Tibial artery (tissue), 4 donors: ENCODE data around the gene YBEY.

ENCODE experiments used
- DNase-seq, 2 donors: peaks; one replicate each; pipeline ENCODE4 v3.0.0-alpha.2; 2019
- H3K27ac ChIP-seq, 2 donors: fragments of 200-600 bp; sonication (generic) in 1 of 2; 1 replicate in 1 of 2; 2 replicates in 1 of 2; pipeline ENCODE4 v1.5.1; 2018 to 2019; ENCODE audit warnings: mild to moderate bottlenecking in 1 of 2
- H3K27me3 ChIP-seq, 2 donors: fragments of 200-600 bp; sonication (generic) in 1 of 2; one replicate each; pipeline versions ENCODE4 v1.5.1 to v1.6.0; 2016 to 2019
- H3K36me3 ChIP-seq, 3 donors: fragments of 200-600 bp; sonication (generic) in 2 of 3; one replicate each; pipeline ENCODE4 v1.5.1; 2016 to 2019; ENCODE audit warnings: mild to moderate bottlenecking in 2 of 3
- H3K4me1 ChIP-seq, 4 donors: fragments of 200-600 bp; sonication (generic) in 2 of 4; 1 replicate in 3 of 4; 2 replicates in 1 of 4; pipeline ENCODE4 v1.5.1; 2016 to 2019
- H3K4me3 ChIP-seq, 2 donors: fragments of 200-600 bp; sonication (generic) in 1 of 2; 1 replicate in 1 of 2; 2 replicates in 1 of 2; pipeline ENCODE4 v1.5.1; 2018 to 2019; ENCODE audit warnings: mild to moderate bottlenecking in 2 of 2
- H3K9me3 ChIP-seq, 3 donors: fragments of 200-600 bp; sonication (generic) in 1 of 3; one replicate each; pipeline ENCODE4 v1.5.1; 2016 to 2019
- intact Hi-C: fragments of 100-400 bp; cut with DNase I; formaldehyde crosslinking; loops from one replicate; pipeline ENCODE4 v1.15.0; 2023; ENCODE audit warnings: low total_unique reads
- TF ChIP-seq, protein P1 (sequence below), 2 experiments: fragments of 200-600 bp in 1 of 2; fragments of 450-650 bp in 1 of 2; IDR thresholded peaks; one replicate each; pipeline ENCODE4 v1.5.1; 2017 to 2019; ENCODE audit warnings: antibody characterized with exemption in 2 of 2, mild to moderate bottlenecking in 1 of 2, moderate library complexity in 1 of 2

Gene YBEY

DNA sequence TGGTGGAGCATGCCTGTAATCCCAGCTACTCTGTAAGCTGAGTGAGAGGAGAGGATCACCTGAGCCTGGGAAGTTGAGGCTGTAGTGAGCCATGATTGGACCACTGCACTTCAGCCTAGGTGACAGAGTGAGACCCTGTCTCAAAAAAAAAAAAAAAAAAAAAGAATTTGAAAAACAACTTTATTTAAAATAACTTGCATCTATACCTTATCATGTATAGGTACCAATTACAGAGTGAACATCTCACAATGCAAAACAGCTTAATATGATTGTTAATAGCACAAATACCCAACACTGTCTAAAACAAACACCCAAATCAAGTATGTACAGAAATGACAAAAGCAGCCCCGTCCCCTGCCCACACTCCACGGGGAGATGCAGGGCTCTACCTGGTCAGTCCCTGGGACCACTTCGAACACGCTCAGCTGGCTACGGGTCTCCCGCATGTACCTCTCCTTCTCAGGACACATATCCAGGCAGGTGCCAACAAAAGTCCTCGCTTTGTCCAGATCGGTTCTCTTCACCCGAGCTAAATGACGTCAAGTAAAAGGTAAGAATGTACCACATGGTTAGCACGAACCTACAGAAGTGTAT is 11.2 kb upstream of the YBEY start:
- Histone ChIP-seq H3K27ac (no peak overlapping the region), H3K36me3 (peaks cover 99 to 100% (median 100%) of the 10 kb centered on the region in 3 donors), H3K4me1 (no peaks in the 10 kb centered on the region), H3K4me3 (no peak overlapping the region), H3K27me3 (no peaks in the 10 kb centered on the region), H3K9me3 (no peaks in the 10 kb centered on the region)
- intact Hi-C loops: no loop called here
- DNase-seq: no peak
- TF ChIP-seq, protein P1, sequence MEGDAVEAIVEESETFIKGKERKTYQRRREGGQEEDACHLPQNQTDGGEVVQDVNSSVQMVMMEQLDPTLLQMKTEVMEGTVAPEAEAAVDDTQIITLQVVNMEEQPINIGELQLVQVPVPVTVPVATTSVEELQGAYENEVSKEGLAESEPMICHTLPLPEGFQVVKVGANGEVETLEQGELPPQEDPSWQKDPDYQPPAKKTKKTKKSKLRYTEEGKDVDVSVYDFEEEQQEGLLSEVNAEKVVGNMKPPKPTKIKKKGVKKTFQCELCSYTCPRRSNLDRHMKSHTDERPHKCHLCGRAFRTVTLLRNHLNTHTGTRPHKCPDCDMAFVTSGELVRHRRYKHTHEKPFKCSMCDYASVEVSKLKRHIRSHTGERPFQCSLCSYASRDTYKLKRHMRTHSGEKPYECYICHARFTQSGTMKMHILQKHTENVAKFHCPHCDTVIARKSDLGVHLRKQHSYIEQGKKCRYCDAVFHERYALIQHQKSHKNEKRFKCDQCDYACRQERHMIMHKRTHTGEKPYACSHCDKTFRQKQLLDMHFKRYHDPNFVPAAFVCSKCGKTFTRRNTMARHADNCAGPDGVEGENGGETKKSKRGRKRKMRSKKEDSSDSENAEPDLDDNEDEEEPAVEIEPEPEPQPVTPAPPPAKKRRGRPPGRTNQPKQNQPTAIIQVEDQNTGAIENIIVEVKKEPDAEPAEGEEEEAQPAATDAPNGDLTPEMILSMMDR (IDR thresholded peaks at IDR 0.05): no peak

DNA sequence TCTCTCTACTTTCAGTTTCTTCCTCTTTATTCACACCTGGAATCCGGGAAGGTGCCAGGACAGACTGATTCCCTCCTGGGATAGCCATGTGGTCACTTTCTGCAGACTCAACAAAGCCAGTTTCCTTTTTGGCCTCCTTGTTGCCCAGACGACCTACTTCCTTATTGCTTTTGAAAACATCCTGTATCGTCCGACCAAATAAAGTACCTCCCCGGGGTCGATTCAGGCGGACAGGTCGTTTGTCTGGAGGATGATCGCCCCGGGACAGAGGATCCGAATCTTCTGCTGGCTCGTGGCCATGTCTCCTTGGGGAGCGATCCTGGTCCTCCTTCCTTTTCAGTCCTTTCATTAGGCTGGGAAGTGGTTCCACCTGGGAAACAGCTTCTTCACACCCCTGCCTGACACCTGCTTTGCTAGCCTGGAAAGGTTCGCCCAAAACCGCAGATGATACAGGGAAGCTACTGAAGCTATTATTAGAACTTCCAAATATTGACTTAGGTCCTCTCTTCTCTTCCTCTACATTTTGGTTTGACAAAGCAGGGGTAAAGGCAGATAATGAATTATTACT is 2.0 kb upstream of the YBEY start:
- H3K36me3 ChIP-seq: peaks cover 12 to 46% (median 19%) of the 10 kb centered on the region in 3 donors
- H3K9me3 ChIP-seq: no peaks in the 10 kb centered on the region
- no peaks in the 10 kb centered on the region for H3K27me3 ChIP-seq
- DNase-seq: no peak
- H3K4me1 ChIP-seq: peaks cover 0 to 56% (median 40%) of the 10 kb centered on the region in 4 donors
- intact Hi-C loops: loop anchor here (10.0 kb wide), 1 partner anchor 139 kb away; no protein-coding TSS in a partner anchor
- H3K27ac ChIP-seq: peak overlapping the region in 1 of 2 donors; percentile 90
- TF ChIP-seq, protein P1 (IDR thresholded peaks at IDR 0.05): no peak
- H3K4me3 ChIP-seq: peak overlapping the region in 1 of 2 donors; percentile 11

DNA sequence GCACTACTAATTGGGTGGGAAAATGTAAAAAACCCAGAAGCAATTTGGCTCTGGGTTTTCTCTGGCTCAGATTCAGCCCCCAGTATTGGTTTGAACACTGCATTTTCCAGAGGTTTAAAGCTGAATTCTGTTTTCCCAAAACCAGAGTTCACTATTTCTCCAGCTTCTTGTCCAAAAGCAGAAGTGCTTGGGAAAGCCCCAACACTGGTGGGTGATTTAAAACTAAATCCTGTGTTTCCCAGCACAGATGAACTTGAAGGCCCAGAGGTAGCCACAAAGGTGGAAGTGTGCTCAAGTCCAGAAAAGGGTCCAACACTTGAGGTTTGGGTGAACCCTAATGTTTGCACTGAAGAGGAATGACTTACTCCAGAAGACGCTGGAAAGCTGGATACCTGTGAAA is 1.4 kb upstream of the YBEY start:
- Histone ChIP-seq H3K27me3 (no peaks in the 10 kb centered on the region), H3K27ac (peak overlapping the region in 1 of 2 donors; percentile 90), H3K4me3 (peak overlapping the region; percentile 77 to 79), H3K4me1 (peaks cover 0 to 56% (median 40%) of the 10 kb centered on the region in 4 donors), H3K36me3 (peaks cover 7 to 40% (median 14%) of the 10 kb centered on the region in 3 donors), H3K9me3 (no peaks in the 10 kb centered on the region)
- TF ChIP-seq, protein P1 (IDR thresholded peaks at IDR 0.05): no peak
- no peak for DNase-seq
- intact Hi-C loops: loop anchor here (10.0 kb wide), 1 partner anchor 140 kb away; no protein-coding TSS in a partner anchor

DNA sequence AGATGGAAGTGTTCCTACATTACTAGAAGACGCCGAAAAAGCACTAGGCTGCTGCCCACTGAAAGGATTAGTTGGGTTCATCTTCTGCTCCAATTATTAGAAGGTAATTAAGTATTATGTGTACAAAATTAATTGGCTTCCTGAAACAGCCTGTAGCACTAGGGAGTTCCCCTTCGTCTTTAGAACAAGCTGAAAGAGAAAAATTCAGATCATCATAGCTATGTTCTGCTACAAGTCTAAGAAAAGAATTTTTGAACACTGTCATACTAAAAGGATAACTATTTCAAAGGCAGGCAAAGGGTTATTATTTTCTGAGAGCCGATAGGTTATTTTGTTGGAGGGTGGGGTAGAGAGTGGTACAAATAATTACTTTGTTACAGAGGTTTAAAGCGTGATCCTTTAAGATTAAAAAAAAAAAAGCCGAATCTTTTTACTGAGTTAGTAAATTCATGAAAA is 908 bp upstream of the YBEY start, which contains the start of gene MCM3AP:
MCM3AP (minus strand) TSS at position 406 of the 456 bp plus-strand sequence; CDS start at position 81, 325 bp downstream.
- no peaks in the 10 kb centered on the region for H3K27me3 ChIP-seq
- DNase-seq: no peak
- peaks cover 5 to 35% (median 9%) of the 10 kb centered on the region in 3 donors for H3K36me3 ChIP-seq
- H3K4me3 ChIP-seq: peak within 1 kb of the TSS; percentile 77 to 79
- peak within 1 kb of the TSS; percentile 90 to 96 for H3K27ac ChIP-seq
- TF ChIP-seq, protein P1 (IDR thresholded peaks at IDR 0.05): no peak
- H3K9me3 ChIP-seq: no peaks in the 10 kb centered on the region
- H3K4me1 ChIP-seq: peaks cover 0 to 56% (median 40%) of the 10 kb centered on the region in 4 donors
- intact Hi-C loops: loop anchor here (10.0 kb wide), 1 partner anchor 140 kb away; no protein-coding TSS in a partner anchor

DNA sequence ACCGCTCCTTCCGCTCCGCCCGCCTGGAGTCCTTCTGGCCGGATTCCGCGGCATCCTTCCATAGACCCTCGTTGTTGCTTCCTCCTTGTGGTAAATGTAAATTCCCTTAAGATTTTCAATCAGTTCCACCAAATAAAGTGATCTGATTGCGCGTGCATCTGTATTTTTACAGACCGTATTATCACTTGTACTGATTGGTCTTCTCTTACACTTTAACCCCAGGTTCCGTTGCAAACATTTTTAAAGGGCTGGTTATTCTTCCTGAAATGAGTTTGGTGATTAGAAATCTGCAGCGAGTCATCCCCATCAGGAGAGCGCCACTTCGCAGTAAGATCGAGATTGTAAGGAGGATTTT is 483 bp downstream of the YBEY start:
- peaks cover 0 to 47% (median 36%) of the 10 kb centered on the region in 4 donors for H3K4me1 ChIP-seq
- H3K27me3 ChIP-seq: no peaks in the 10 kb centered on the region
- intact Hi-C loops: loop anchor here (2.0 to 10.0 kb wide), 2 partner anchors 36 to 142 kb away; partner anchors contain the start of gene C21orf58
- peak overlapping the region; percentile 77 to 79 for H3K4me3 ChIP-seq
- TF ChIP-seq, protein P1 (IDR thresholded peaks at IDR 0.05): no peak
- H3K36me3 ChIP-seq: peaks cover 0 to 28% (median 7%) of the 10 kb centered on the region in 3 donors
- peak overlapping the region; percentile 90 to 96 for H3K27ac ChIP-seq
- no peaks in the 10 kb centered on the region for H3K9me3 ChIP-seq
- no peak for DNase-seq
